GM11168 (cell line): ENCODE data around the gene ZNF76.

Experiments used
- in situ Hi-C: fragments of 300-500 bp; cut with MboI; formaldehyde crosslinking; loops from one replicate; pipeline ENCODE4 v1.12.0; 2022; ENCODE audit warnings: low sequenced_read_pairs; ENCODE audit not compliant: unreplicated experiment

Gene ZNF76

GRCh38 chr6:35259194-35259947 is at the start of gene ZNF76:
Gene ZNF76 (plus strand): TSS chr6:35259735. CDS start chr6:35281152, 21,417 bp downstream.
- in situ Hi-C loops, result no loop called here

- in situ Hi-C loops, result loop anchor here (25.0 kb wide), 1 partner anchor 226 kb away; no protein-coding TSS in a partner anchor
Observed at GRCh38 chr6:35213298-35213791, 46.2 kb upstream of the ZNF76 start.

- in situ Hi-C loops, result loop anchor here (25.0 kb wide), 1 partner anchor 227 kb away; no protein-coding TSS in a partner anchor
Observed at GRCh38 chr6:35213824-35214756, 45.4 kb upstream of the ZNF76 start, which contains the start of gene SCUBE3. Gene SCUBE3 (plus strand): TSS chr6:35213956. CDS start chr6:35214419, 463 bp downstream.

GRCh38 chr6:35214869-35215664 is 44.5 kb upstream of the ZNF76 start:
- in situ Hi-C loops, result loop anchor here (25.0 kb wide), 1 partner anchor 228 kb away; no protein-coding TSS in a partner anchor

GRCh38 chr6:35215665-35216411 is 43.7 kb upstream of the ZNF76 start:
- in situ Hi-C loops, result loop anchor here (25.0 kb wide), 1 partner anchor 229 kb away; no protein-coding TSS in a partner anchor

- in situ Hi-C loops, result loop anchor here (25.0 kb wide), 1 partner anchor 229 kb away; no protein-coding TSS in a partner anchor
Observed at GRCh38 chr6:35216412-35216732, 43.2 kb upstream of the ZNF76 start.

- in situ Hi-C loops, result loop anchor here (25.0 kb wide), 1 partner anchor 230 kb away; no protein-coding TSS in a partner anchor
Observed at GRCh38 chr6:35216851-35217811, 42.4 kb upstream of the ZNF76 start.

GRCh38 chr6:35218021-35218420 is 41.5 kb upstream of the ZNF76 start:
- in situ Hi-C loops, result loop anchor here (25.0 kb wide), 1 partner anchor 231 kb away; no protein-coding TSS in a partner anchor

GRCh38 chr6:35218456-35218855 is 41.1 kb upstream of the ZNF76 start:
- in situ Hi-C loops, result loop anchor here (25.0 kb wide), 1 partner anchor 231 kb away; no protein-coding TSS in a partner anchor

GRCh38 chr6:35219683-35220326 is 39.7 kb upstream of the ZNF76 start:
- in situ Hi-C loops, result loop anchor here (25.0 kb wide), 1 partner anchor 233 kb away; no protein-coding TSS in a partner anchor

GRCh38 chr6:35220711-35221110 is 38.8 kb upstream of the ZNF76 start:
- in situ Hi-C loops, result loop anchor here (25.0 kb wide), 1 partner anchor 233 kb away; no protein-coding TSS in a partner anchor

GRCh38 chr6:35223396-35223795 is 36.1 kb upstream of the ZNF76 start:
- in situ Hi-C loops, result loop anchor here (25.0 kb wide), 1 partner anchor 236 kb away; no protein-coding TSS in a partner anchor

GRCh38 chr6:35224720-35225119 is 34.8 kb upstream of the ZNF76 start:
- in situ Hi-C loops, result loop anchor here (25.0 kb wide), 1 partner anchor 237 kb away; no protein-coding TSS in a partner anchor

- in situ Hi-C loops, result no loop called here
Observed at GRCh38 chr6:35228481-35228880, 31.1 kb upstream of the ZNF76 start.

- in situ Hi-C loops, result no loop called here
Observed at GRCh38 chr6:35229304-35229703, 30.2 kb upstream of the ZNF76 start.

- in situ Hi-C loops, result no loop called here
Observed at GRCh38 chr6:35230498-35230897, 29.0 kb upstream of the ZNF76 start.

- in situ Hi-C loops, result no loop called here
Observed at GRCh38 chr6:35230950-35231349, 28.6 kb upstream of the ZNF76 start.
